Activated CD4-positive, CD25-positive, alpha-beta regulatory T cell treated with anti-CD3 and anti-CD28 coated beads, Interleukin-2, amount 50 U/mL, for 16 hours (primary cell): ENCODE data around the gene RXRG.

Experiments used
- DNase-seq: peaks from one replicate; pipeline ENCODE4 v3.0.0-alpha.2; 2020; ENCODE audit warnings: low read depth, low spot score

Gene RXRG

DNA sequence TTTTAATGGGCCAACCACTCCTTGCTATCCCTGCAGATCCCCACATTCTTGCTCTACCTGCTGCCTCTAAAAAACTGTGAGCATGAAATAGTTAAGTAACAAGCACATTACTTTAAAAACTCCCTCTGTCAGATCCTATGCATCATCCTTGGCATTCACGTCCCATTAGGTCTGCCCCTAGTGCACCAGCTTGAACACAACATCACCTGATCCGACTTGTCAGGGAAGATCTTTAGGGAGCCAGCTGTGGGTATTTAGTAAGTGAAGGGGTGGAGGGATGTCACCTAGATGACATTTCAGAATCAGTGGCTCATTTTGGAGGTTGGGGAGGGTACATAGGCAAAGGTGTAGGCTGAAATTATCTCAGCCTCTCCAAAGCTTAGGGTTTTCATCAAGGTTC lies 33.5 kb downstream of the RXRG start:
- no peak for DNase-seq

DNA sequence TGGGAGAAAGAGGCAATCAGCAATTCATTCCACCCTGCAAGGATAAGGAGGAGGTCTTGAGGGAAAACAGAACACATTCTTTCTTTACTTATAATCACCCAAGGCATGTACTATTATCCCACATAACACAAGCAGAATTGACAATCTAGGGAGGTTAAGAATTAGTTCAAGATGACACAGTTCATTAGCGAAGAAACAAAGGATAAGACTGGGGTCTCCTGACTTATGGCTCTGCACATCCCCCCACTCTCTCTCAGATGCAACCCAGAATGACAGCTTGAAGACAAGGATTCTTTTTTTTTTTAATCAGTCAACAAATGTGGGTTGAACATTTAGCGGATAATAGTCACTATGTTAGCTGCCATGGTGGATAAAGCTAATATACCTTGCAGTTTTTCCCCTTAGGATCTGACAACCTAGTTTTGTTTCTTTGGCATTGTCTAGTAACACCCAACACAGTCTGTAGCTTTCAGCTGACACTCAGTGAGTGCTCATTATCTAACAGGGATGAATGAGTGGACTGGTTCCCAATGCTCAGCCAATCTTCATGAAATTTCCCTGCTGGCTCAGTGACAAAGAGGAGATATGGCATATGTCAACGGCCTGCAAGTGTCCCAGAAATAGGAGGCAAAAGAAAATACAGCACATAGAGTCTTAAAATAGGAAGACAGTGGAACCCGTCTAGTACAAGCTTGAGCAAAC lies 35.1 kb downstream of the RXRG start:
- DNase-seq = no peak

DNA sequence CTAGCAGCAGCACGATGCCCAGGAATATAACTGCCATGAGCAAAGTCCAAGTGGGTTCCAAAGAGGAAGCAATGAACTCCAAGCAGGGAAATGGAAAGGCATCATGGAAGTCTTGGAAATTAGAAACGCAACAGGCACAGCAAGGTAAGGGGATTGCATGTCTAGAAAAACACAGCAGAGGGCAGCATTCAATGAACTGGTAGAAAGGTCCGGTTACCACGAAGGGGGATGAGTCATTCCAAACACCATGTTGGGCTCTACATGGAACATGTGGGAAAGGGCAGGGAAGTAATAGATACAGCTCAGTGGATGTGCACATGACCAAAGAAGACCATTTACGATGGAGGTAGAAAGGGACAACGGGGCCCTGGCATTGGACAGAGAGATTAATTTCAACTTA lies 36.4 kb downstream of the RXRG start:
- no peak for DNase-seq

DNA sequence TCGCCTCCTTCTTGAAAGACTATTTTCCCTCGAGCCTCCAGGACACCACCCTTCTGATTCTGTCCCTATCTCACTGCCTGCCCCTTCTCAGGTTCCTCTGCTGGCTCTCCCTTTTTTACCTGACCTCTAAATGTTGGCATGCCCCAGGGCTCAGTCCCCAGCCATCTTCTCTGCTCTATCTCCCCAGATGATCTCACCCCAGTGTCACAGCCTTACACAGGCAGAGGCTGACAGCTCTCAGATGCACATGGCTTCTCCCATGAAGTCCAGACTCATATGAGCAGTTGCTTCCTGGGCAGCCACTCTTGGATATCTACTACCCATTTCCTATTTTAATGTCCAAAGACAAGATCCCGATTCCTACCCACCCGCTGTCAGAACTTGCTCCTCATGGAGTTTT lies 37.5 kb downstream of the RXRG start:
- DNase-seq = no peak

DNA sequence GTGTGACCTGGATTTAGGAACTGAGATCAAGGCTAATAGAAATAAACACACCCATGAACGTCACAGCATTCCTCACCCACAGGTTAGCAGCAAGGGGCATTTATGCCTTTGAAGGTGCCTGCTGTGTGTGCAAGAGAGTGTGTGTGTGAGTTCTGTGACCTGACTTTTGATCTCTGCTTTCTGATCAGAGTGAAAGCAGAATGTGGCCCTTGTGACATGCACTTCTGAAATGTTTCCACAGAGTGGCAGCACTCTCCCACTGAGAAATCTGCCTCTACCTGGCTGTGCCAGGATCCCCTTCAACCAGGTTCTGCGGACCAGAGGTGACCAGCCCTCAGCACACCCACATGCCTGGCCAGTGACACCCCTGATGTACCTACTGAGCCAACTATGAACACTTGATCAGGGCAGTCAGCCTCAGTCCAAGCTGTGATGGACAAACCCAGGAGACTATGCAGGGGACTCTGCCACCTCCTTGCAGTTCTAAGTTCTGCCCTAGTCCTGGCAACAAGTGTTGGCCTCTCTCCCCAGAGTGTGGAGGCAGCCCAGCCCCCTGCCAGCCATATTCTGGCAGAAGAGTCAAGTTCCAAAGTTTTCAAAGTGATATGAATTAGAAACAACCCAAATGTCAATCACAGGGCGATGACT lies 41.0 kb downstream of the RXRG start:
- DNase-seq = no peak

DNA sequence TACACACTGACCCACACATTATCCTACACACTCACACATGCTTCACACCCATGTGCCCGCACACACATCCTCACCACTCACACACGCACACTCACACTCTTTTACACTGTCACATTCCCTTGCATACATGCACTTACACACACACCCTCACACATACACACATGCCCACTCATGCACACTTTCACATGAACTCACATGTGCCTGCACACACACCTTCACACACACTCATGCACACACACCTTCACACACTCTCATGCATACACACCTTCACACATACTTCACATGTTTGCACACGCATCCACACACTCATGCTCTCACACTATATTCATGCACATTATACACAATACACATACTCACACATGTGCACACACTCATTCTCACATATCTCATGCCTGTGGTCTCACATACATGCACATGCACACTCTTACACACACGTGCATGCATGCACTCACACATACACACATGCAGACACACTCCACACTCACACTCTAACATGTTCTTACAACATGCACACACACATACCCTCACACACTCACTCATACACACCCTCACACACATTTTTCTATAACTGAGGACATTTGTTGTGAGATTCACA lies 42.3 kb downstream of the RXRG start:
- DNase-seq = no peak

DNA sequence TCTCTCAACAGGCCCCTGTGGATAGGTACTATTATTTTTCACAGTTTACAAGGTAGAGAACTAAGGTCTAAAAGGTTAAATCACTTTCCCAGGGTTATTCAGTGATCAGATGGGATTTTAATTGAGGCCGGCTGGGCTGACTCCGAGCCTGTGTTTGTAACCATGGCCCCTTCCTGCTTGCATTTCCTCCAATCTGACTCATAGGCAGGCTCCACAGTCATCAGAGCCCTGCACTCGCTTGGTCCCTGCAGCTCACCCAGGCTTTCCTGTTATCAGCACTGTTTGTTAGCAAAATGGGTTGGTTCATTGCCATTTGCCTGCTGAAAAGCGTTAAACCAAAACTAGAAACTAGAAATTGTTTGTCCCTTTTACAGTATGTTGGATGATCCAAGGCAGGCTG lies 47.0 kb downstream of the RXRG start:
- no peak for DNase-seq

DNA sequence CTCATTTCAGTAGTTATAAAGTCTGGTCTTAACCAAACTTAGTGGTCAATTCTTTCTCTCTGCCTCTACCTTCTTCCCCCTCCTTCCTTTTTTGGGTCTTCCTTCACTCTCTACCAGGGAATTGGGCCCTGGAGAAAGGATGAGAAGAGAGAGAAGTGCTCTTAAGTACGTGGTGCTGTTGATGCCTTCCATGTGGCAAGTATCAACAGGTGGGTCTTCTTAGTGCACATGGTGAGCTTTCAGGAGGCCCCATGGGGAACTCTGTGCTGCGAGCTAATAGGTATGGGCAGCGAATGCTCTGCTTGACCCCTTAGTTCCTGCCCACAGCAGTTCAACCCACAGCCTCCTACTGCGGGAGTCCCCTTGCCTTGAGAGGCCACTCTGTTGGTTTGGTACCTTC lies 49.0 kb downstream of the RXRG start:
- no peak for DNase-seq

DNA sequence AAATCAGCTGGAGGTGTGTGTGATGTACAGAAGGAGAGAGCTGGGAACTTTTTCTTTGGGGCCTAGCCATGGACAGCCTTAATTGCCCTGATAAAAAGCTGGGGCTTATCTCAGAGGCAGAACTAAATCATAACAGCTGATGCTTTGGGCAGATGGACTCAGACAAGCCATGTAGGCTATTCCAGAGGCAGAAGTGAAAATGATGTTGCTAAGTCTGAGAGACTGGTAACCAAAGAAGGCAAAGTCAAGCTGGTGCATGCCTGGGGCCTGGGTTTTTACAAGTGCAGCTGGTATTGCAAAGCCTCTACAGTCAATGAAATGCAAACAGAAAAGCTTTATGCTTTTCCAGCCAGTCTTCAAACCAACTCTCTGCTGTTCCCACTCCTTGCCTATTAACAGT lies 49.4 kb downstream of the RXRG start:
- DNase-seq = no peak

DNA sequence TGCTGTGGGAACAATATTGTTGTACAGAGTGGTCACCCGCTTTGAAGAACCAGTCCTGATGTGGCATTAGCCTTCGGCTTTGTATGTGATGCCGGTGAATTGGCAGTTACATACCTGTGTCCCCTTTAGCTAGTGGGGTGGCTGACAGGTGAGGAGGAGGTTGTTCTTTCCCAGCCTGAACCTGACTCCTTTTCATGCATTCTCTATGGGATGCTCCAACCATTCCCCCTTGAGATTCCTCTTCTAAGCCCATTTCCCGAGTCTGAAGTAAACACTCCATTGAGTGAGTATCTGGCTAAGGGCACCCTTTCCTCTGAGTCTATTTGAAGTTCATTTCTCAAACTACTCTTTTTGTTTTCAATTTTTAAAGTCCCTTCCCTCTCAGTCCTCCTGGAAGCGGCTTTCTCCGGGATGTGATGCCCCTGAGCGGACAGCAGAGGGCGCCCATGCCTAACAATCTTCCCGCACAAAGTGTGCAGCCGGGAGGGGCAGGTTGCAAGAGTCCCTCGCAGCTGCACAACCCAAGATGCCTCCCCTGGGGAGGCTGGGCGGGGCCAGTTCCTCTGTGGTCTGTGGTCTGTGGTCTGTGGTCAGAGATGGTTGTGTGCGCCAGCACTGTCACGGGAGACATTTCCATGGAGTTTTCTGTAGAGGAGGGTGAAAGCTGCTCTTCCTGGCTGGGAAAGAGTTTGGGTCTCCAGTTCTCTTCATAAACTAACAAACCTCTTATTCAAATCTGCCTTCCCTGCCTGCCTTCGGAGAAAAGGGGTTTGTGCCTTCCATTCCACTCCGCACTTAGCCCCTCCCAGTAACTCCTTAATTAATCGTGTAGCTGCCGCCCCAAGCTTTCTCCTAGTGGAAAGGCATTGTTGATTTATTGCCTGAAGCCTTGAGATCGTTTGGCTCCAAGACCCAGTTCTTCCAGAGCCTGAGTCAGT lies 52.0 kb downstream of the RXRG start:
- peak; percentile 80 for DNase-seq

DNA sequence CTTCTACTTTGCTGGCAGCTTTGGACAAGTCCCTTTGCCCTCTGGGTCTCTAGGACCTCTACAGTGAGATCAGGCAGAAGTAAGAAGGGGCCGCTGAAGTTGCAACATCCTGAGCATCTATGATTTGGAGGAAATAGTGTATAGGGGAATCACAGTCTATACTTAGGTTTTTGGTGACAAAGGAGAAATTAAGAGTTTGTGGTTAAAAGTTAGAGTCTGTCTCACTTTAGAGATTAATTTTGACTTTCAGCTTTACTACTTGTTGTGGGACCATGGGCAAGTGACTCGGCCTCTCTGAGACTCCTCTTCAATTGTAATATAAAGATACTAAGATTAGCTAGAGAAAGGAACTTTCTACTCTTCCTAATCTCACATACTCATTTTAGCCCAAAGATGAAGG lies 55.3 kb downstream of the RXRG start:
- DNase-seq = no peak

DNA sequence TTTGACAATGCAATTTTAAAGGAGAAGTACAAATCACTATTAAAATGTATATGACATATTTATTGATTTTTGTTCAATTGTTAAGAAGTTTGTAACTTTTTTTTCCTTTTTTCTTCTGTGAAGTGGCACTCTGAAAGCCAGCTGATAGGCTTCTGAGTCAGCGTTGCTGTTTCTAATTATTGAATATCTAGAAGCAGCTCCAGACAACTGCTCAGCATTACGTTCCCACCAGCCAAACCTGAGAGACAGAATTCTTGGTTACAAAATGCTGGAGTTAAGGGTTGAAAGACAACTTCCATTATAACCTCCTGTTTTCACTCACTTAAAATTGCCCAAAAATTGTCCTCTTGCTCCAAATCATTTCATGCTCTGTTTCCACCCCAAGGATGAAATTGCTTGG lies 57.0 kb downstream of the RXRG start:
- DNase-seq = no peak

DNA sequence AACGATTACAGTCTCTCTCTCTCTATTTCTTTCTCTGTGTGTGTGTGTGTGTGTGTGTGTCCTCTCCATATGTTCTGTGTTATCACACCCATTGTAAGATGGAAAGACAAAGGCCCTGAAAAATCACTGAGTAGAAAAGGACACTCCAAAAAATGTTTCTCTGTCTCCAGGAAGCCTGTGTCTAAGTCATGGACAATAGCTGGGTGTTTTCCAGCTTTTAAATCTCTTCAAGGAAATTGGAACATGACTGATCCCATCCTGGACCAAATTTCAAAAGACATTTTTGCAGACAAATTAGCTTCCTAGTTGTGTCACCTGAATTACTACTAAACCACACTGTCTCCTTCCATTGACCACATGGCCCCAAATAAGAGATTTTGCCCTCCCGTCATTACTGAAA lies 57.4 kb downstream of the RXRG start:
- DNase-seq = no peak

DNA sequence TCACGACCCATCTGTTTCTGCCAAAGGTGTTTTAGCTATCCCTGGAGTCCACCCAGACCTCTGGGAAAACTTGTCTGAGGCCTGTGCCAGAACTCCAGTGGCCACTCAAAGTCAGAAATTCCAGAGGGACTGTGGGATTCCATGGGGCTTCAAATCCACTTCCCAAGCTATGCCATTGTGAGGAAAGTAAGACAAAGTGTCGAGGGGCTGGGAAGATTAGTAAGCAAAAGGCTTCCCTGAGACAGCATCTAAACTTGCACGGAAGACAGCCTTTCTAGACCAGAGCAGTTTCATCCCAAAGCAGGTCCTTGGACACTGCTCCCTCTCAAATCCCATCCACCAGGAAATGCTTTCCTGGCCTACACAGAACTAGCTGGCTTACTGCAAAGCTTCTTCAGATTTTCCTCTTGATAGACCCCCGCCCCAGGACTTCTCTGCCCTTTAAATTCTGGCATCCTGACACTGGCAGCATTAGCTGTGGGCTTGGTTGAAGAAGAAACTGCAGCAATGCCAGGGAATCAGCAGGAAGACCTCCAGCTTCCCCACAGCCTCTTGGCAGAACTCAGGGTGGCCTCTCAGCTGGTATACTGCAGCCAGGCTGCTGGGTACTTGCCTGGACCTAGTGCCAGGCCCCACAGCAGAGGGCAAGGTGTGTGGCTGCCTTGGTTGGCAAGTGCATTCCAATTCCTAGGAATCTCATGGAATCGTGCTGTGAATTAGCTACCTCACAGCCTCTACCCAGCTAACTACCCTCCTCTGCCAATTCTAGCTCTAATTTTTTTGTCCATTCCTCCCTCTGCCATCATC lies 61.1 kb downstream of the RXRG start:
- DNase-seq = no peak

DNA sequence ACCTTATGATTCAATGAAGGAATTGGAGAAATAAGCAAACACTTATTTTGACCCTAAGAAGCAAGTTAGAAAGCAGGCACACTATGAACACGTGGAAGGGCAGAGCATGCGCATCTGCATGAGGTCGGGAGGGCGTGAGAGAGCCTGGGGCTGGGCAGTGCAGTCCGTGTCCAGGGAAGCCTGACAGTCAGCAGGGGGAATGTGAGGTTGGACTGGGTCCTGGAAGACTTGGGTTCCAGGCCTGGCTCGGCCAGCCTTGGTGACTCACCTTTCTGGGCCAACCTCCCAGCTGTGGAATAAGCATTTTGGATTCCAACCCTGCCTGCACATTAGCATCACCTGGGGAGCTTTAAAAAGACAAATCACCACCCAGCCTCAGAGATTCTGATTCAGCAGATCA lies 61.9 kb downstream of the RXRG start:
- DNase-seq = no peak

DNA sequence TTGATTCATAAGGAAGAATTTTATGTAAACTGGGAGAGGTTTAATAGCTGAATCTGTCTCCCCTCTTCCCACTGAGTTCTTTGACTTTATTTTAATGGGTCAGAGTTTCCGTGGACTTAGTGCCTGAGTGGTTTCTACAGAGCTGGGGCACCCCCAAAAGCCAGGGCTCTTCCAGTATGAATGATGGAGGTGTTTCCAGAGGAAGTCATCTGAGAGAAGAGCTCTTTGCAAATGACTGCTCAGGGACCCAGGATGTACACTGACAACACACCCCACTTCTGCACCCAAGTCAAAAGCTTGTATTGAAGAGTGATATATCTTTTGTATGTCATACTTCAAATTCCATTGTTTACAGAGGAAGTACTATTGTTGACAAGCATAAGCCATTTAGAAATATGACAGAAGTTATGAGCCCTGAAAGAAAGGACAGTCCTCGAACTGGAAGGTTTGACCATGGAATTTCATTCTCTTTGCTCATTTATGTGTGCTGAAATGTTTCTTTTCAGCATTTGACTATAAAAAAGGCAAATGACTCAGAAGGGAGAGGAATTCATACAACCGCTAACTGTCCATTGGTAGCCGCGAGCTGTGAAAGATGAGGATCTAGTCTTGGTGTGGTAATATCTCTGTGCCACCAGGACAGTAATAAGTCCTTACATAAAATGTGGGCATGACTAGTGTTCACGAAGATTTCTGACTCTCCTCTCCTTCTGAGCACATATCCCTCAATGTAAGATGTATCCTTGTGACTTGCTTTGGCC lies 63.0 kb downstream of the RXRG start:
- DNase-seq = no peak

DNA sequence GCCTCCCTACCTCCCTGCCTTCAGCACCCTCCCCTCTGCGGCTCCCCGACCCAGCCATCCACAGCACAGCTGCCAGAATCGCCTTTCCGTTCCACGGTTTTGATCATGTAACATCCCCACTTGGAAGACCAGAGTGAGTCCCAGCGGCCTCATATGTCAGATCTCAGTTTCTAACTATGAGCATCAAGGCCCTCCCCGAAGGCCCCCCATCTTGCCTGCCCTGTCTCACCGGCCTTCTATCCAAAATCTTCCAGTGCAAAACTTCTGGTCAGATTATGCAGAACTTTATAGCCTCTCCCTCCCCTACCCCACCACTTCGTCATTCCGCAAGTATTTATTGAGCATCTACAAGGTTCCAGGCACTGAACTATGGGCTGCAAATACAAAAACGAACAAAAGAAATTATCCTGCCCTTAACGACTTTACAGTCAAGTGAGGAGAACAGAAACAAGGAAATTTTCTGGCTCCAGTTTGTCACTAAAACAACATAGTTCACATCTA lies 68.1 kb downstream of the RXRG start:
- no peak for DNase-seq

DNA sequence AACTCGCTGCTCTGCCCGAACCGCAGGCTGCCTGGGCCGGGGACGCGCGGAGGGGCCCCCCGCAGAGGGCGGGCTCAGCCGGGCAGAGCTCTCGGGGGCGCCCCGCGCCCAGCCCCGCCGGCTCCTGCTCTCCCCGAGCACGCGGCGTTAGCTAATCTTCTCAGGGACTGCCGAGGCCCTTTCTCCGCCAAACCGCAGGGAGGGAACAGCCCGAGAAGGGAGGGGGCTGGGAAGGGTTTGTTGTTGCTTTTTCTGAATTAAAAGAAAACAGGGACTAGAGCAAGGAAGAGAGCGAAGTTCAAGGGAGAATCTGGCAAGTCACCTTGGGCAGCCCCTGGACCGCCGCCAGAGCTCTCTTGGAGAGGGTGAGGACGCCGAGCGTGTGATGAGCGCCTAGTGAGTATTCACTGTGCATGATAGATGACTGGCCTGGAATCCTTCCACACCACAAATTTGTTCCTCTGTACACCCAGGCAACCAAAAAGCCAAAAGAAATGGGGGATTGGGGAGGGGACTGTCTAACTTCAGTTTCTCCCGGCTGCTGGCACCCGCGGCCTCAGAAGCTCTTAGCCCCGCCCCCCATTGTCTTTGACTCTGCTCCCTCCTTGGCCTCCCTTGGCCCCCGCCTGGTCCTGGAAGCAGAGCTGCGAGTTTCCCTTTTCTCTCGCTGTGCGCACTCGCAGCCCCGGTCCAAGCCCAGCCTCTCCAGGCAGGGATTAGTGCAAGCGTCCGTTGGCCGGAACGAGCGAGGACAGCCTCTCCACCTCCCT lies 68.7 kb downstream of the RXRG start:
- no peak for DNase-seq

DNA sequence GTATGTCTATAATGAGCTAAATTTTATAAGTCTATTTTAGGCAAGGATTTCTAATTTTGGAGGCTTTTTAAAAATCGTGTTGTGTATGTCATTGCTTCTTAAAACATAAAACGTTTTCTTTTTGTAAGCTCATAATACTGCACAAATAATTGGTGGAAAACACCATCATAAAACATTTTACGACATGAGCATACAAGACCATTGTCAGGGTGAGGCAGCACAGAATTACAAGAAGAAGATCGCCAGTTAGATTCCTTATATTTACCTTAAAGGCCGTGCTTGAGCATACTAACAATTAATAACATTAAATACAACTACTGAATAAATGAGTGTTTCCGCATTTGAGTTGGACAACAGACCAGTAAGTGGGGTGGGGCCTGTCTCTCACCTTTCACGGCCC lies 69.3 kb downstream of the RXRG start:
- DNase-seq = no peak
